GM12875 (cell line): Measurements from ENCODE around the gene BMPR1B.

Source experiments
- H3K4me3 ChIP-seq: one replicate; pipeline ENCODE4 v1.5.1; 2011; ENCODE audit warnings: low read depth, low read length, control low read depth
- CTCF ChIP-seq: IDR thresholded peaks from 2 replicates; pipeline ENCODE4 v1.5.1; 2011; ENCODE audit warnings: low read depth, mild to moderate bottlenecking, control low read depth, inconsistent platforms, low read length, moderate library complexity, borderline replicate concordance; ENCODE audit not compliant: insufficient read depth

BMPR1B gene

GRCh38 chr4:94959307-94959706 lies 201.6 kb downstream of the BMPR1B start:
- TF ChIP-seq CTCF, result no peak
- H3K4me3 ChIP-seq, result no peak overlapping the region

- H3K4me3 ChIP-seq, result no peak overlapping the region
- no peak for TF ChIP-seq CTCF
These were observed 203.0 kb downstream of the BMPR1B start for GRCh38 chr4:94960708-94961107.

GRCh38 chr4:94961420-94961819 lies 203.7 kb downstream of the BMPR1B start:
- no peak overlapping the region for H3K4me3 ChIP-seq
- TF ChIP-seq CTCF, result no peak

GRCh38 chr4:94962484-94962883 lies 204.7 kb downstream of the BMPR1B start:
- no peak for TF ChIP-seq CTCF
- H3K4me3 ChIP-seq, result no peak overlapping the region

GRCh38 chr4:94965852-94966251 lies 208.1 kb downstream of the BMPR1B start:
- H3K4me3 ChIP-seq, result no peak overlapping the region
- no peak for TF ChIP-seq CTCF

- TF ChIP-seq CTCF, result no peak
- no peak overlapping the region for H3K4me3 ChIP-seq
These were observed 210.7 kb downstream of the BMPR1B start for GRCh38 chr4:94968493-94968892.

GRCh38 chr4:94970650-94971049 lies 212.9 kb downstream of the BMPR1B start:
- no peak overlapping the region for H3K4me3 ChIP-seq
- TF ChIP-seq CTCF, result no peak
